ENCODE data around the gene CPNE4. TPM values are rescaled to one million over a fixed set of nuclear protein-coding genes. Genes with fewer than 3 reads are reported as not detected.

Gene CPNE4
- total RNA-seq = 0.07 TPM in 1 of 2 replicates, not detected in the other

GRCh38 chr3:132034486-132035464 is at the start of gene CPNE4:
CPNE4 (minus strand) TSS chr3:132035014.

DNA sequence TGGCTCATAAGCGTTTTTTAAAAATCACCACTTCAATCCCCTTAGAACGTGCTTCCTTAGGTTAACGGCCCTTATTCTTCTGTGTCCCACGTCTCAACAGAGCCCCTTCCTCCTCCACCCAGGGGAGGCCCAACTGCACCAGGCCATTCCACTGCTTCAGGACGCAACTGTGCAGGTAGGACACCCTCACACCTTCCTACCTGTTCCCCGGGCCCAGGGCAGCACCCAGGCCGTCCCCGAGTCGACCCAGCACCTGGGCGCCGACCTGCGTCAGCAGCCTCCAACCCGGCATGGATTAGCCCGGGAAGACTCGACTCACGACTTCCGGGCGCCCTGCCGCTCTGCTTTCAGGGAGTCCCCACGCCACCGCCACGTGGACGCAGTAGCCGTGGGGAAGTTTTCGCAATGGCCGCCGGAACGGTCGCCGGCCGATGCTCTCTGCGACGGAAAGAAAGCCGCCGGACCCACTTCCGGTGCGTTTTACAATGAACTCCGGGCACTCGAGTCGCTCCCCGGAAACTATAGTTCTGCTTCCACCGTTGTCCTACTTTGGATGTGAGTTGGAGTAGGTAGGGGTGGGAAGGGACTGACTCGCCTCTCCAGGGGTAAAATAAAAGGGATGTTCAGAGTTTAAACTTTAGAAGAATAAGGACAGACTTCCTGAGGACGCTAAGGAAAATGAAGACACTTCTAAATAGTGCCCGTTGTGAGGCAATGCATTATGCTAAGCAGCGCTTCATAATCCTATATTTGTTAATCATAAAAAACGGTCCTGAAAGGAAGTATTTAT is 532.1 kb downstream of the CPNE4 start, which contains the start of gene MRPL3:
TSS of gene MRPL3 (minus strand) at position 442 of the 790 bp plus-strand sequence. CDS start at position 292, 150 bp downstream.

